ENCODE results near the gene ATXN1L. TPM values are rescaled to one million over a fixed set of nuclear protein-coding genes. Genes with fewer than 3 reads are reported as not detected.

Gene ATXN1L
- total RNA-seq, 1 experiment from 2014 or later: 18.2 TPM

- Mint-ChIP-seq H3K27ac (ENCODE audit: low read depth, unreplicated experiment) (peak overlapping the region; percentile 96), H3K4me3 (ENCODE audit: unreplicated experiment) (peak overlapping the region; percentile 87), H3K4me1 (ENCODE audit: insufficient read depth, unreplicated experiment) (peaks cover 12% of the 10 kb centered on the region), H3K9me3 (ENCODE audit: unreplicated experiment) (no peaks in the 10 kb centered on the region), H3K27me3 (ENCODE audit: insufficient read depth, unreplicated experiment) (no peaks in the 10 kb centered on the region), H3K36me3 (ENCODE audit: insufficient read depth, unreplicated experiment) (peaks cover 10% of the 10 kb centered on the region)
- POLR2A ChIA-PET: interaction anchor here (0.7 to 7.8 kb wide), 19 partner anchors 8 to 1185 kb away, joined by 3 to 141 read pairs (median 7); partner anchors contain the start of genes AP1G1, ATXN1L, DHX38 and TXNL4B
- intact Hi-C loops (cut with micrococcal nuclease): loop anchor here (10.0 kb wide), 1 partner anchor 198 kb away; the partner anchor contains the start of genes DHX38 and TXNL4B
- DNase-seq (ENCODE audit: unreplicated experiment): no peak
- BruUV-seq (replicated peaks): no TSS peak
- CTCF ChIA-PET: interaction anchor here (0.8 to 2.7 kb wide), 4 partner anchors 8 to 64 kb away, joined by 3 to 23 read pairs (median 8); no protein-coding TSS in a partner anchor
- no peak for TF ChIP-seq CTCF (IDR thresholded peaks at IDR 0.05; ENCODE audit: unreplicated experiment)
Measured at GRCh38 chr16:71896764-71897368, 51.1 kb downstream of the ATXN1L start.

GRCh38 chr16:71899171-71899570 is 53.4 kb downstream of the ATXN1L start:
- peaks cover 17% of the 10 kb centered on the region for H3K4me1 Mint-ChIP-seq (ENCODE audit: insufficient read depth, unreplicated experiment)
- peaks cover 10% of the 10 kb centered on the region for H3K36me3 Mint-ChIP-seq (ENCODE audit: insufficient read depth, unreplicated experiment)
- no peak overlapping the region for H3K4me3 Mint-ChIP-seq (ENCODE audit: unreplicated experiment)
- BruUV-seq (replicated peaks): no TSS peak
- POLR2A ChIA-PET: interaction anchor here (0.7 to 7.8 kb wide), 2 partner anchors 15 to 36 kb away, joined by 3 to 141 read pairs; partner anchors contain the start of gene ZNF821
- CTCF ChIA-PET: interaction anchor here (0.6 to 1.3 kb wide), 2 partner anchors 91 to 116 kb away, joined by 3 read pairs; no protein-coding TSS in a partner anchor
- intact Hi-C loops (cut with micrococcal nuclease): loop anchor here (10.0 kb wide), 1 partner anchor 196 kb away; the partner anchor contains the start of genes DHX38 and TXNL4B
- no peak for DNase-seq (ENCODE audit: unreplicated experiment)
- no peak overlapping the region for H3K27ac Mint-ChIP-seq (ENCODE audit: low read depth, unreplicated experiment)
- H3K9me3 Mint-ChIP-seq (ENCODE audit: unreplicated experiment): no peaks in the 10 kb centered on the region
- no peak for TF ChIP-seq CTCF (IDR thresholded peaks at IDR 0.05; ENCODE audit: unreplicated experiment)
- no peaks in the 10 kb centered on the region for H3K27me3 Mint-ChIP-seq (ENCODE audit: insufficient read depth, unreplicated experiment)

GRCh38 chr16:71902656-71903365 is 57.0 kb downstream of the ATXN1L start:
- Mint-ChIP-seq H3K4me3 (ENCODE audit: unreplicated experiment) (no peak overlapping the region), H3K9me3 (ENCODE audit: unreplicated experiment) (no peaks in the 10 kb centered on the region), H3K27ac (ENCODE audit: low read depth, unreplicated experiment) (no peak overlapping the region), H3K36me3 (ENCODE audit: insufficient read depth, unreplicated experiment) (peaks cover 27% of the 10 kb centered on the region), H3K4me1 (ENCODE audit: insufficient read depth, unreplicated experiment) (peaks cover 12% of the 10 kb centered on the region), H3K27me3 (ENCODE audit: insufficient read depth, unreplicated experiment) (no peaks in the 10 kb centered on the region)
- ChIA-PET CTCF (interaction anchor here (0.8 kb wide), 2 partner anchors 21 to 1090 kb away, joined by 3 to 8 read pairs; no protein-coding TSS in a partner anchor), POLR2A (interaction anchor here (0.6 to 1.2 kb wide), 5 partner anchors 8 to 1449 kb away, joined by 3 to 4 read pairs (median 3); partner anchors contain the start of genes IST1 and ZNF821)
- no peak for DNase-seq (ENCODE audit: unreplicated experiment)
- BruUV-seq (replicated peaks): no TSS peak
- intact Hi-C loops (cut with micrococcal nuclease): no loop called here
- no peak for TF ChIP-seq CTCF (IDR thresholded peaks at IDR 0.05; ENCODE audit: unreplicated experiment)

GRCh38 chr16:71903608-71904007 is 57.8 kb downstream of the ATXN1L start:
- Mint-ChIP-seq H3K4me3 (ENCODE audit: unreplicated experiment) (no peak overlapping the region), H3K36me3 (ENCODE audit: insufficient read depth, unreplicated experiment) (peaks cover 30% of the 10 kb centered on the region), H3K9me3 (ENCODE audit: unreplicated experiment) (no peaks in the 10 kb centered on the region), H3K27me3 (ENCODE audit: insufficient read depth, unreplicated experiment) (no peaks in the 10 kb centered on the region), H3K4me1 (ENCODE audit: insufficient read depth, unreplicated experiment) (peaks cover 12% of the 10 kb centered on the region), H3K27ac (ENCODE audit: low read depth, unreplicated experiment) (no peak overlapping the region)
- CTCF ChIA-PET: interaction anchor here (0.5 to 0.8 kb wide), 2 partner anchors 21 to 22 kb away, joined by 3 read pairs; no protein-coding TSS in a partner anchor
- TF ChIP-seq CTCF (IDR thresholded peaks at IDR 0.05; ENCODE audit: unreplicated experiment): no peak
- POLR2A ChIA-PET: interaction anchor here (0.7 to 0.9 kb wide), 4 partner anchors 9 to 32 kb away, joined by 3 read pairs; partner anchors contain the start of genes IST1 and ZNF821
- no peak for DNase-seq (ENCODE audit: unreplicated experiment)
- intact Hi-C loops (cut with micrococcal nuclease): no loop called here
- BruUV-seq (replicated peaks): no TSS peak
